GM21786 (cell line): Measurements from ENCODE around the gene FSIP1.

Experiments
- ATAC-seq: cut with Tn5 transposase; IDR thresholded peaks from one replicate; pipeline ENCODE4 v1.9.1; 2021; ENCODE audit not compliant: unreplicated experiment

Gene FSIP1

GRCh38 chr15:39690881-39691634 is 91.6 kb downstream of the FSIP1 start:
- ATAC-seq: no peak

- no peak for ATAC-seq
These were observed 94.7 kb downstream of the FSIP1 start for GRCh38 chr15:39687965-39688364.

- no peak for ATAC-seq
These were observed 96.5 kb downstream of the FSIP1 start for GRCh38 chr15:39685999-39686613.

GRCh38 chr15:39685367-39685766 is 97.3 kb downstream of the FSIP1 start:
- ATAC-seq: no peak

GRCh38 chr15:39684233-39684632 is 98.4 kb downstream of the FSIP1 start:
- no peak for ATAC-seq

GRCh38 chr15:39682366-39682765 is 100.3 kb downstream of the FSIP1 start:
- no peak for ATAC-seq

GRCh38 chr15:39680868-39681267 is 101.8 kb downstream of the FSIP1 start:
- no peak for ATAC-seq

- ATAC-seq: no peak
These were observed 110.0 kb downstream of the FSIP1 start for GRCh38 chr15:39672666-39673065.

- ATAC-seq: no peak
These were observed 110.5 kb downstream of the FSIP1 start for GRCh38 chr15:39672184-39672583.

- ATAC-seq: no peak
These were observed 112.0 kb downstream of the FSIP1 start for GRCh38 chr15:39670687-39671086.

GRCh38 chr15:39669661-39670060 is 113.0 kb downstream of the FSIP1 start:
- ATAC-seq: no peak

- no peak for ATAC-seq
These were observed 113.4 kb downstream of the FSIP1 start for GRCh38 chr15:39669241-39669640.

- ATAC-seq: no peak
These were observed 114.2 kb downstream of the FSIP1 start for GRCh38 chr15:39668457-39668856.

GRCh38 chr15:39667382-39668127 is 115.1 kb downstream of the FSIP1 start:
- ATAC-seq: no peak

GRCh38 chr15:39666677-39667076 is 116.0 kb downstream of the FSIP1 start:
- no peak for ATAC-seq

- no peak for ATAC-seq
These were observed 116.9 kb downstream of the FSIP1 start for GRCh38 chr15:39665629-39666250.

- no peak for ATAC-seq
These were observed 118.9 kb downstream of the FSIP1 start for GRCh38 chr15:39663704-39664250.

GRCh38 chr15:39661776-39662175 is 120.9 kb downstream of the FSIP1 start:
- no peak for ATAC-seq

- ATAC-seq: no peak
These were observed 123.9 kb downstream of the FSIP1 start for GRCh38 chr15:39658740-39659139.

GRCh38 chr15:39657668-39658067 is 125.0 kb downstream of the FSIP1 start:
- ATAC-seq: no peak

- ATAC-seq: no peak
These were observed 125.5 kb downstream of the FSIP1 start for GRCh38 chr15:39657181-39657580.
